ENCODE measurements around the gene KDM3A. TPM values are rescaled to one million over a fixed set of nuclear protein-coding genes. Genes with fewer than 3 reads are reported as not detected.

Gene KDM3A
- total and polyA plus RNA-seq, 10 of the 15 experiments (the other 5 are each of a cell fraction or from before 2014, with no cell fraction given): 3.8 to 102 (median 11.1) TPM

- TF ChIP-seq SMAD1 (IDR thresholded peaks at IDR 0.05; ENCODE audit: low read depth, partially characterized antibody) (no peak), SMC3 (IDR thresholded peaks at IDR 0.05; ENCODE audit: borderline replicate concordance, low read length) (no peak), TAF1 (IDR thresholded peaks at IDR 0.05; ENCODE audit: borderline replicate concordance, low read depth, low read length) (no peak), LARP7 (IDR thresholded peaks at IDR 0.05) (no peak), NBN (IDR thresholded peaks at IDR 0.05) (no peak)
- TF ChIP-seq, protein P1, sequence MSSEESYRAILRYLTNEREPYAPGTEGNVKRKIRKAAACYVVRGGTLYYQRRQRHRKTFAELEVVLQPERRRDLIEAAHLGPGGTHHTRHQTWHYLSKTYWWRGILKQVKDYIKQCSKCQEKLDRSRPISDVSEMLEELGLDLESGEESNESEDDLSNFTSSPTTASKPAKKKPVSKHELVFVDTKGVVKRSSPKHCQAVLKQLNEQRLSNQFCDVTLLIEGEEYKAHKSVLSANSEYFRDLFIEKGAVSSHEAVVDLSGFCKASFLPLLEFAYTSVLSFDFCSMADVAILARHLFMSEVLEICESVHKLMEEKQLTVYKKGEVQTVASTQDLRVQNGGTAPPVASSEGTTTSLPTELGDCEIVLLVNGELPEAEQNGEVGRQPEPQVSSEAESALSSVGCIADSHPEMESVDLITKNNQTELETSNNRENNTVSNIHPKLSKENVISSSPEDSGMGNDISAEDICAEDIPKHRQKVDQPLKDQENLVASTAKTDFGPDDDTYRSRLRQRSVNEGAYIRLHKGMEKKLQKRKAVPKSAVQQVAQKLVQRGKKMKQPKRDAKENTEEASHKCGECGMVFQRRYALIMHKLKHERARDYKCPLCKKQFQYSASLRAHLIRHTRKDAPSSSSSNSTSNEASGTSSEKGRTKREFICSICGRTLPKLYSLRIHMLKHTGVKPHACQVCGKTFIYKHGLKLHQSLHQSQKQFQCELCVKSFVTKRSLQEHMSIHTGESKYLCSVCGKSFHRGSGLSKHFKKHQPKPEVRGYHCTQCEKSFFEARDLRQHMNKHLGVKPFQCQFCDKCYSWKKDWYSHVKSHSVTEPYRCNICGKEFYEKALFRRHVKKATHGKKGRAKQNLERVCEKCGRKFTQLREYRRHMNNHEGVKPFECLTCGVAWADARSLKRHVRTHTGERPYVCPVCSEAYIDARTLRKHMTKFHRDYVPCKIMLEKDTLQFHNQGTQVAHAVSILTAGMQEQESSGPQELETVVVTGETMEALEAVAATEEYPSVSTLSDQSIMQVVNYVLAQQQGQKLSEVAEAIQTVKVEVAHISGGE (CRISPR knock-in tag; IDR thresholded peaks at IDR 0.05): no peak
- TF ChIP-seq, protein P2, sequence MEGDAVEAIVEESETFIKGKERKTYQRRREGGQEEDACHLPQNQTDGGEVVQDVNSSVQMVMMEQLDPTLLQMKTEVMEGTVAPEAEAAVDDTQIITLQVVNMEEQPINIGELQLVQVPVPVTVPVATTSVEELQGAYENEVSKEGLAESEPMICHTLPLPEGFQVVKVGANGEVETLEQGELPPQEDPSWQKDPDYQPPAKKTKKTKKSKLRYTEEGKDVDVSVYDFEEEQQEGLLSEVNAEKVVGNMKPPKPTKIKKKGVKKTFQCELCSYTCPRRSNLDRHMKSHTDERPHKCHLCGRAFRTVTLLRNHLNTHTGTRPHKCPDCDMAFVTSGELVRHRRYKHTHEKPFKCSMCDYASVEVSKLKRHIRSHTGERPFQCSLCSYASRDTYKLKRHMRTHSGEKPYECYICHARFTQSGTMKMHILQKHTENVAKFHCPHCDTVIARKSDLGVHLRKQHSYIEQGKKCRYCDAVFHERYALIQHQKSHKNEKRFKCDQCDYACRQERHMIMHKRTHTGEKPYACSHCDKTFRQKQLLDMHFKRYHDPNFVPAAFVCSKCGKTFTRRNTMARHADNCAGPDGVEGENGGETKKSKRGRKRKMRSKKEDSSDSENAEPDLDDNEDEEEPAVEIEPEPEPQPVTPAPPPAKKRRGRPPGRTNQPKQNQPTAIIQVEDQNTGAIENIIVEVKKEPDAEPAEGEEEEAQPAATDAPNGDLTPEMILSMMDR (IDR thresholded peaks at IDR 0.05 in 2 of 3, conservative IDR thresholded peaks at IDR 0.05 in 1 of 3; ENCODE audit: control insufficient read depth in 2 of 3, extremely low read depth in 1 of 3, insufficient read depth in 1 of 3, low read depth in 3 of 3, low read length in 3 of 3): no peak
- TF ChIP-seq, protein P3, sequence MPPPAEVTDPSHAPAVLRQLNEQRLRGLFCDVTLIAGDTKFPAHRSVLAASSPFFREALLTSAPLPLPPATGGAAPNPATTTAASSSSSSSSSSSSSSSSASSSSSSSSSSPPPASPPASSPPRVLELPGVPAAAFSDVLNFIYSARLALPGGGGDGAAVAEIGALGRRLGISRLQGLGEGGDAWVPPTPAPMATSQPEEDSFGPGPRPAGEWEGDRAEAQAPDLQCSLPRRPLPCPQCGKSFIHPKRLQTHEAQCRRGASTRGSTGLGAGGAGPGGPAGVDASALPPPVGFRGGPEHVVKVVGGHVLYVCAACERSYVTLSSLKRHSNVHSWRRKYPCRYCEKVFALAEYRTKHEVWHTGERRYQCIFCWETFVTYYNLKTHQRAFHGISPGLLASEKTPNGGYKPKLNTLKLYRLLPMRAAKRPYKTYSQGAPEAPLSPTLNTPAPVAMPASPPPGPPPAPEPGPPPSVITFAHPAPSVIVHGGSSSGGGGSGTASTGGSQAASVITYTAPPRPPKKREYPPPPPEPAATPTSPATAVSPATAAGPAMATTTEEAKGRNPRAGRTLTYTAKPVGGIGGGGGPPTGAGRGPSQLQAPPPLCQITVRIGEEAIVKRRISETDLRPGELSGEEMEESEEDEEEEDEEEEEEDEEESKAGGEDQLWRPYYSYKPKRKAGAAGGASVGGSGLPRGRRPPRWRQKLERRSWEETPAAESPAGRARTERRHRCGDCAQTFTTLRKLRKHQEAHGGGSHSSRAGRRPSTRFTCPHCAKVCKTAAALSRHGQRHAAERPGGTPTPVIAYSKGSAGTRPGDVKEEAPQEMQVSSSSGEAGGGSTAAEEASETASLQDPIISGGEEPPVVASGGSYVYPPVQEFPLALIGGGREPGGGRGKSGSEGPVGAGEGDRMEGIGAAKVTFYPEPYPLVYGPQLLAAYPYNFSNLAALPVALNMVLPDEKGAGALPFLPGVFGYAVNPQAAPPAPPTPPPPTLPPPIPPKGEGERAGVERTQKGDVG (CRISPR knock-in tag; IDR thresholded peaks at IDR 0.05): no peak
These were observed 23.5 kb downstream of the KDM3A start (continued) for GRCh38 chr2:86464652-86465051.
